HepG2 (cell line): ENCODE measurements around the gene RTL5.

Experiments used
- ATF3 ChIP-seq: sonication (generic); formaldehyde crosslinking; IDR thresholded peaks from 2 replicates; pipeline ENCODE4 v1.4.0; 2020; ENCODE audit warnings: missing genetic modification reagents
- ETV6 ChIP-seq: sonication (generic); formaldehyde crosslinking; conservative IDR thresholded peaks from 2 replicates; pipeline ENCODE4 v1.4.0; 2020; ENCODE audit warnings: missing genetic modification reagents
- NONO ChIP-seq, 2 experiments: fragments of 450-650 bp in 1 of 2; sonication (generic) in 1 of 2; formaldehyde crosslinking in 1 of 2; IDR thresholded peaks in 1 of 2; conservative IDR thresholded peaks in 1 of 2; 2 replicates each; pipeline versions ENCODE4 v1.6.1 to v1.8.0; 2017 to 2022; ENCODE audit warnings: mild to moderate bottlenecking in 1 of 2, missing genetic modification reagents in 1 of 2, moderate library complexity in 1 of 2
- POLR2AphosphoS5 ChIP-seq: IDR thresholded peaks from 2 replicates; pipeline ENCODE4 v1.6.1; 2012; ENCODE audit warnings: low read depth, low read length
- XRCC5 ChIP-seq: fragments of 200-400 bp; formaldehyde crosslinking; optimal IDR thresholded peaks from 2 replicates; pipeline ENCODE3; 2017; ENCODE audit warnings: mild to moderate bottlenecking, low read length
- ZNF619 ChIP-seq: sonication (generic); formaldehyde crosslinking; IDR thresholded peaks from 2 replicates; pipeline ENCODE4 v1.4.0; 2020; ENCODE audit warnings: mild to moderate bottlenecking, missing genetic modification reagents
- TF ChIP-seq, protein P1 (sequence below): sonication (generic); formaldehyde crosslinking; IDR thresholded peaks from 2 replicates; pipeline ENCODE4 v1.5.0; 2020; ENCODE audit warnings: mild to moderate bottlenecking, missing genetic modification reagents, moderate library complexity

DNA sequence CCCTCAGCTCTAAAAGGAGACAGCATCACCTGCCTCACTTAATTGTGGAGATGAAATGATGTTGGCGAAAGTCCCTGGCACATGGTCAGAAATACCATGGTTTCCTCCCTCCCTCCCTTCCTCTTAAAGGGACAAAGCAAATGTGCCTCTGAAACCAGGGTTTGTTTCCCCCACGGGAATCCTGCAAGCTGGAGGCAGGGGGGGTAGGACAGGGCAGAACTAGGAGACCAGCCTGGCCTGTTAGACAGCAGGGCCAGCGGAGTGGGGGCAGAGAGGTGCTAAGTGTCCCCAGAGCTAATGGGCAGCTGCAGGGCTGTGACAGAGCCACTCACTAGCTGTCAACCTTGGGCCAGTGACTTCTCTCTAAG is 5.7 kb downstream of the RTL5 start:
- TF ChIP-seq XRCC5 = no peak
- no peak for TF ChIP-seq POLR2AphosphoS5
- no peak for TF ChIP-seq NONO (IDR thresholded peaks at IDR 0.05)
- no peak for TF ChIP-seq NONO (CRISPR knock-in tag; conservative IDR thresholded peaks at IDR 0.05)
- TF ChIP-seq ZNF619 (CRISPR knock-in tag) = no peak
- no peak for TF ChIP-seq ATF3 (CRISPR knock-in tag)
- TF ChIP-seq, protein P1, sequence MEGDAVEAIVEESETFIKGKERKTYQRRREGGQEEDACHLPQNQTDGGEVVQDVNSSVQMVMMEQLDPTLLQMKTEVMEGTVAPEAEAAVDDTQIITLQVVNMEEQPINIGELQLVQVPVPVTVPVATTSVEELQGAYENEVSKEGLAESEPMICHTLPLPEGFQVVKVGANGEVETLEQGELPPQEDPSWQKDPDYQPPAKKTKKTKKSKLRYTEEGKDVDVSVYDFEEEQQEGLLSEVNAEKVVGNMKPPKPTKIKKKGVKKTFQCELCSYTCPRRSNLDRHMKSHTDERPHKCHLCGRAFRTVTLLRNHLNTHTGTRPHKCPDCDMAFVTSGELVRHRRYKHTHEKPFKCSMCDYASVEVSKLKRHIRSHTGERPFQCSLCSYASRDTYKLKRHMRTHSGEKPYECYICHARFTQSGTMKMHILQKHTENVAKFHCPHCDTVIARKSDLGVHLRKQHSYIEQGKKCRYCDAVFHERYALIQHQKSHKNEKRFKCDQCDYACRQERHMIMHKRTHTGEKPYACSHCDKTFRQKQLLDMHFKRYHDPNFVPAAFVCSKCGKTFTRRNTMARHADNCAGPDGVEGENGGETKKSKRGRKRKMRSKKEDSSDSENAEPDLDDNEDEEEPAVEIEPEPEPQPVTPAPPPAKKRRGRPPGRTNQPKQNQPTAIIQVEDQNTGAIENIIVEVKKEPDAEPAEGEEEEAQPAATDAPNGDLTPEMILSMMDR (CRISPR knock-in tag) = no peak
- no peak for TF ChIP-seq ETV6
